HepG2 (cell line): ENCODE data around the gene TUFM. TPM values are rescaled to one million over a fixed set of nuclear protein-coding genes. Genes with fewer than 3 reads are reported as not detected.
A peak's percentile ranks its signal among the peaks of the same experiment; 100 is the strongest.

Experiments
- ARID2 ChIP-seq: sonication (generic); formaldehyde crosslinking; IDR thresholded peaks from 2 replicates; pipeline ENCODE4 v1.8.1; 2022; ENCODE audit warnings: mild to moderate bottlenecking, missing genetic modification reagents, borderline replicate concordance
- ATF5 ChIP-seq: sonication (generic); formaldehyde crosslinking; IDR thresholded peaks from 2 replicates; pipeline ENCODE4 v1.4.0; 2020; ENCODE audit warnings: mild to moderate bottlenecking, low read depth, missing genetic modification reagents
- CENPX ChIP-seq: sonication (generic); formaldehyde crosslinking; IDR thresholded peaks from 2 replicates; pipeline ENCODE4 v1.9.0; 2021; ENCODE audit warnings: mild to moderate bottlenecking, missing genetic modification reagents, moderate library complexity
- FOXA1 ChIP-seq, 2 experiments: fragments of 450-650 bp in 1 of 2; sonication (generic) in 1 of 2; formaldehyde crosslinking in 1 of 2; IDR thresholded peaks; 2 replicates each; pipeline versions ENCODE4 v1.4.0 to v1.6.1; 2016 to 2020; ENCODE audit warnings: missing genetic modification reagents in 1 of 2
- FOXJ3 ChIP-seq: sonication (generic); formaldehyde crosslinking; IDR thresholded peaks from 2 replicates; pipeline ENCODE4 v1.4.0; 2020; ENCODE audit warnings: missing genetic modification reagents, mild to moderate bottlenecking, borderline replicate concordance
- GABPA ChIP-seq, 2 experiments: IDR thresholded peaks; 2 replicates each; pipeline ENCODE4 v1.6.1; 2011 to 2016; ENCODE audit warnings: low read depth in 2 of 2, low read length in 1 of 2, missing biosample characterization in 1 of 2, missing genetic modification characterization in 1 of 2
- KAT7 ChIP-seq: IDR thresholded peaks from 2 replicates; pipeline ENCODE4 v1.6.1; 2018; ENCODE audit warnings: borderline replicate concordance, missing compliant biosample characterization
- NFKBIZ ChIP-seq: IDR thresholded peaks from 2 replicates; pipeline ENCODE4 v1.6.1; 2018; ENCODE audit warnings: missing genetic modification reagents, missing compliant biosample characterization
- NONO ChIP-seq, 2 experiments: fragments of 450-650 bp in 1 of 2; sonication (generic) in 1 of 2; formaldehyde crosslinking in 1 of 2; IDR thresholded peaks in 1 of 2; conservative IDR thresholded peaks in 1 of 2; 2 replicates each; pipeline versions ENCODE4 v1.6.1 to v1.8.0; 2017 to 2022; ENCODE audit warnings: mild to moderate bottlenecking in 1 of 2, missing genetic modification reagents in 1 of 2, moderate library complexity in 1 of 2
- NR2C2 ChIP-seq: sonication (generic); formaldehyde crosslinking; IDR thresholded peaks from 2 replicates; pipeline ENCODE4 v1.4.0; 2020; ENCODE audit warnings: missing genetic modification reagents, mild to moderate bottlenecking, moderate library complexity, borderline replicate concordance
- ZNF18 ChIP-seq: sonication (generic); formaldehyde crosslinking; IDR thresholded peaks from 2 replicates; pipeline ENCODE4 v1.8.0; 2022; ENCODE audit warnings: mild to moderate bottlenecking, missing genetic modification reagents; ENCODE audit not compliant: insufficient replicate concordance
- ZNF343 ChIP-seq: sonication (generic); formaldehyde crosslinking; IDR thresholded peaks from 2 replicates; pipeline ENCODE4 v1.4.0; 2020; ENCODE audit warnings: mild to moderate bottlenecking, missing genetic modification reagents
- ZNF563 ChIP-seq: sonication (generic); formaldehyde crosslinking; IDR thresholded peaks from 2 replicates; pipeline ENCODE4 v1.8.0; 2022; ENCODE audit warnings: mild to moderate bottlenecking, moderate library complexity, missing genetic modification reagents
- ZNF619 ChIP-seq: sonication (generic); formaldehyde crosslinking; IDR thresholded peaks from 2 replicates; pipeline ENCODE4 v1.4.0; 2020; ENCODE audit warnings: mild to moderate bottlenecking, missing genetic modification reagents
- ZNF773 ChIP-seq: sonication (generic); formaldehyde crosslinking; IDR thresholded peaks from 2 replicates; pipeline ENCODE4 v1.4.0; 2020; ENCODE audit warnings: missing genetic modification reagents, borderline replicate concordance
- ZNF776 ChIP-seq: sonication (generic); formaldehyde crosslinking; IDR thresholded peaks from 2 replicates; pipeline ENCODE4 v1.4.0; 2020; ENCODE audit warnings: mild to moderate bottlenecking, missing genetic modification reagents
- ZNF841 ChIP-seq: sonication (generic); formaldehyde crosslinking; IDR thresholded peaks from 2 replicates; pipeline ENCODE4 v1.8.1; 2023; ENCODE audit warnings: missing genetic modification reagents, borderline replicate concordance
- polyA plus RNA-seq, 8 experiments: library from polyadenylated mRNA; depleted of rRNA in 3 of 8; stranded (reverse) in 7 of 8; unstranded in 1 of 8; fragments of >200 nt; fragmentation: Illumina TruSeq in 4 of 8; extraction: Trizol in 4 of 8; gene quantifications; 2 replicates each; pipeline versions ENCODE4 v1.2.1 to v1.2.3, GENCODE V29; 2011 to 2016; ENCODE audit warnings: low read depth in 4 of 8, missing spikeins in 1 of 8, mixed read lengths in 1 of 8; ENCODE audit not compliant: insufficient read depth in 1 of 8
- total RNA-seq, 5 experiments: library from RNA; depleted of rRNA; stranded (reverse); fragments of >200 nt; fragmentation: Illumina TruSeq; extraction: Trizol; gene quantifications; 2 replicates each; pipeline ENCODE4 v1.2.3, GENCODE V29; 2016; ENCODE audit warnings: low read depth in 1 of 5
- TF ChIP-seq, protein P1 (sequence below): sonication (generic); formaldehyde crosslinking; IDR thresholded peaks from 2 replicates; pipeline ENCODE4 v1.4.0; 2020; ENCODE audit warnings: missing genetic modification reagents, mild to moderate bottlenecking, borderline replicate concordance
- TF ChIP-seq, protein P2 (sequence below): sonication (generic); formaldehyde crosslinking; IDR thresholded peaks from 2 replicates; pipeline ENCODE4 v1.8.0; 2022; ENCODE audit warnings: missing genetic modification reagents, mild to moderate bottlenecking, inconsistent platforms, borderline replicate concordance
- TF ChIP-seq, protein P3 (sequence below): sonication (generic); formaldehyde crosslinking; IDR thresholded peaks from 2 replicates; pipeline ENCODE4 v1.8.1; 2023; ENCODE audit warnings: mild to moderate bottlenecking, missing genetic modification reagents, borderline replicate concordance
- TF ChIP-seq, protein P4 (sequence below): conservative IDR thresholded peaks from 2 replicates; pipeline ENCODE4 v1.6.1; 2018; ENCODE audit warnings: missing genetic modification reagents

Gene TUFM
- total and polyA plus RNA-seq, 2 of the 13 experiments (the other 11 are each of a cell fraction or from before 2014, with no cell fraction given): 206 to 298 TPM

DNA sequence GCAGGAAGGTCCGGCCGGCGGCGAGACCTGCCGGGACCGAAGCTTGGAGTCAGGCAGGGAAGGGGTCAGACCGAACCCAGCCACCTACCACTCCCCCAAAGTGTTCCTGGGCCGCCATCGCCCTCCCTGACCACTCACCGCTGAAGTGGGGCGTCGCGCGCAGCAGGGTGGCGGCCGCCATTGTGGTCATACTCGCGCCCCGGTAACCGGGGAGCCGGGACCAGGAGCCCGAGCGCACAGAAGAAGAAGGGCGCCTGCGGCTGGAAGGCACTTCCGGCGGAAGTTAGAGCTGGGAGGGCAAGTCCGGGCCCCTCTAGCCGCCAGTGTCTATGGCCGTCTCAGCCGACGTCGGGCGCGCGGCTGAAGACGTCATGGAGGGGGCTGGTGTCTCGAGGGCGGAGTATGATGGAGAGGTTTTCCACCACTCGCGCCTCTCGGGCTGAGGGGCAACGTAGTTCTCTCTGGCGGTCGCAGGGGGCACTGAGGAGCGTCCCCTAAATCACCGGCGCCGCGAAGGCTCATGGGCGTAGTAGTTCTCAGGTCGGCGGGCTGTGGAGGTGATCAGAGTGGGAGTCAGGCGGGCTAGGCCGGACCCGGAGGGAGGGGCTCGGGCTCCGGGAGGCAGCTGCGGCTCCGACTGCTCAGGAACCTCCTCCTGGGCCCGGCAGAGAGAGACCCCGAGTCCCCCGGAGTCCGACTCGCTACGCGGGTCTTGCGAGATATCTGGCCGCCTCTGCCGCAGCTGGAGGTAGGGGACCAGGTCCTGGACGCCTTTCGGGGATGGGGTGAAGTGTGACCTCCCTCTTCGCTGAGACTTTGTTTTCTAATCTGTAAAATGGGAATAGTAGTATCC lies at the start of gene TUFM (continued):
- TF ChIP-seq ZNF18 (CRISPR knock-in tag) (no peak), FOXJ3 (CRISPR knock-in tag) (peak; percentile 79), ATF5 (CRISPR knock-in tag) (no peak), ZNF773 (peak; percentile 81; the same call in 1 of the 2 replicates), ARID2 (CRISPR knock-in tag) (no peak), ZNF619 (no peak; the same call in 1 of the 2 replicates), NONO (IDR thresholded peaks at IDR 0.05) (no peak), NONO (CRISPR knock-in tag; conservative IDR thresholded peaks at IDR 0.05) (peak; percentile 97), NFKBIZ (CRISPR knock-in tag) (peak; percentile 87), FOXA1 (IDR thresholded peaks at IDR 0.05) (no peak), FOXA1 (CRISPR knock-in tag; IDR thresholded peaks at IDR 0.05) (no peak), NR2C2 (CRISPR knock-in tag) (peak; percentile 95), CENPX (CRISPR knock-in tag) (no peak), ZNF343 (CRISPR knock-in tag) (peak; percentile 97), ZNF776 (CRISPR knock-in tag) (peak; percentile 89), KAT7 (CRISPR knock-in tag) (peak; percentile 55; the same call in 1 of the 2 replicates), GABPA (IDR thresholded peaks at IDR 0.05; ENCODE audit: low read depth, low read length) (peak; percentile 98), GABPA (CRISPR knock-in tag; IDR thresholded peaks at IDR 0.05; ENCODE audit: low read depth) (peak; percentile 99), ZNF841 (CRISPR knock-in tag) (no peak), ZNF563 (CRISPR knock-in tag) (peak; percentile 63; the same call in 1 of the 2 replicates)
- TF ChIP-seq, protein P1, sequence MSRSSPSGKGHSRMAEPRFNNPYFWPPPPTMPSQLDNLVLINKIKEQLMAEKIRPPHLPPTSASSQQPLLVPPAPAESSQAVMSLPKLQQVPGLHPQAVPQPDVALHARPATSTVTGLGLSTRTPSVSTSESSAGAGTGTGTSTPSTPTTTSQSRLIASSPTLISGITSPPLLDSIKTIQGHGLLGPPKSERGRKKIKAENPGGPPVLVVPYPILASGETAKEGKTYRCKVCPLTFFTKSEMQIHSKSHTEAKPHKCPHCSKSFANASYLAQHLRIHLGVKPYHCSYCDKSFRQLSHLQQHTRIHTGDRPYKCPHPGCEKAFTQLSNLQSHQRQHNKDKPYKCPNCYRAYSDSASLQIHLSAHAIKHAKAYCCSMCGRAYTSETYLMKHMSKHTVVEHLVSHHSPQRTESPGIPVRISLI (CRISPR knock-in tag): no peak
- TF ChIP-seq, protein P2, sequence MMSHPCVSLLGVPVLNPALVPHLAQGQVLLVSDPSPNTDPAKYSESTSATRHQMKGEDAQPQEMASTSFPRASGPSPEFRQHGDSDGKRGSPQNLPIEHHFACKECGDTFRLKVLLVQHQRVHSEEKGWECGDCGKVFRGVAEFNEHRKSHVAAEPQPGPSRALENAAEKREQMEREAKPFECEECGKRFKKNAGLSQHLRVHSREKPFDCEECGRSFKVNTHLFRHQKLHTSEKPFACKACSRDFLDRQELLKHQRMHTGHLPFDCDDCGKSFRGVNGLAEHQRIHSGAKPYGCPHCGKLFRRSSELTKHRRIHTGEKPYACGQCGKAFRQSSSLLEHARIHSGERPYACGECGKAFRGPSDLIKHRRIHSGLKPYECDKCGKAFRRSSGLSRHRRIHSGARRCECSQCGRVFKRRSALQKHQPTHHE (CRISPR knock-in tag): peak; percentile 93
- TF ChIP-seq, protein P3, sequence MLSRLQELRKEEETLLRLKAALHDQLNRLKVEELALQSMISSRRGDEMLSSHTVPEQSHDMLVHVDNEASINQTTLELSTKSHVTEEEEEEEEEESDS (CRISPR knock-in tag): no peak
- TF ChIP-seq, protein P4, sequence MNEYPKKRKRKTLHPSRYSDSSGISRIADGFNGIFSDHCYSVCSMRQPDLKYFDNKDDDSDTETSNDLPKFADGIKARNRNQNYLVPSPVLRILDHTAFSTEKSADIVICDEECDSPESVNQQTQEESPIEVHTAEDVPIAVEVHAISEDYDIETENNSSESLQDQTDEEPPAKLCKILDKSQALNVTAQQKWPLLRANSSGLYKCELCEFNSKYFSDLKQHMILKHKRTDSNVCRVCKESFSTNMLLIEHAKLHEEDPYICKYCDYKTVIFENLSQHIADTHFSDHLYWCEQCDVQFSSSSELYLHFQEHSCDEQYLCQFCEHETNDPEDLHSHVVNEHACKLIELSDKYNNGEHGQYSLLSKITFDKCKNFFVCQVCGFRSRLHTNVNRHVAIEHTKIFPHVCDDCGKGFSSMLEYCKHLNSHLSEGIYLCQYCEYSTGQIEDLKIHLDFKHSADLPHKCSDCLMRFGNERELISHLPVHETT: peak; percentile 100
